Heart left ventricle (tissue), 13 donors: ENCODE results near the gene TECPR1.

Experiments
- POLR2A ChIP-seq, 2 donors: fragments of 450-650 bp; IDR thresholded peaks; one replicate each; pipeline ENCODE4 v1.6.1; 2017; ENCODE audit warnings: antibody characterized with exemption in 2 of 2, mild to moderate bottlenecking in 2 of 2, moderate library complexity in 2 of 2
- TF ChIP-seq, protein P1 (sequence below), 12 donors: fragments of 200-600 bp; sonication (generic) in 4 of 12; IDR thresholded peaks; one replicate each; pipeline versions ENCODE4 v1.5.0 to v1.8.0; 2018 to 2022; ENCODE audit warnings: antibody characterized with exemption in 12 of 12, mild to moderate bottlenecking in 5 of 12
- donor health status: ischemic (EF 13 %, LVEDD 7.1; RV severe dilation, severe dysfunction).
- donor health status: DM: no; HTN: yes; CAD: no.
- donor health status: DM: no; HTN: no; CAD: no.
- donor health status: ischemic (EF 25% LVEDD 6.9; RV normal size, moderate dysfunction).
- donor health status: ischemic (EF 25% LVEDD 5.7; RV mildly dilated, moderate dysfunction).
- donor health status: ischemic (EF 35%, LVEDD 5.7; RV mildly dilated, moderate dysfunction).
- donor health status: nonischemic (EF 11% LVEDD 7.7; RV severe dilation, severe dysfunction).
- donor health status: DM: yes; HTN: yes; CAD: no.
- donor health status: PGD.
- donor health status: ischemic (EF 29% LVEDD 5.4; RV normal size, mild dysfunction).
- donor health status: nonischemic (EF 23%, LVEDD 6.1; RV moderate dilation, normal function).

- TF ChIP-seq, protein P1, sequence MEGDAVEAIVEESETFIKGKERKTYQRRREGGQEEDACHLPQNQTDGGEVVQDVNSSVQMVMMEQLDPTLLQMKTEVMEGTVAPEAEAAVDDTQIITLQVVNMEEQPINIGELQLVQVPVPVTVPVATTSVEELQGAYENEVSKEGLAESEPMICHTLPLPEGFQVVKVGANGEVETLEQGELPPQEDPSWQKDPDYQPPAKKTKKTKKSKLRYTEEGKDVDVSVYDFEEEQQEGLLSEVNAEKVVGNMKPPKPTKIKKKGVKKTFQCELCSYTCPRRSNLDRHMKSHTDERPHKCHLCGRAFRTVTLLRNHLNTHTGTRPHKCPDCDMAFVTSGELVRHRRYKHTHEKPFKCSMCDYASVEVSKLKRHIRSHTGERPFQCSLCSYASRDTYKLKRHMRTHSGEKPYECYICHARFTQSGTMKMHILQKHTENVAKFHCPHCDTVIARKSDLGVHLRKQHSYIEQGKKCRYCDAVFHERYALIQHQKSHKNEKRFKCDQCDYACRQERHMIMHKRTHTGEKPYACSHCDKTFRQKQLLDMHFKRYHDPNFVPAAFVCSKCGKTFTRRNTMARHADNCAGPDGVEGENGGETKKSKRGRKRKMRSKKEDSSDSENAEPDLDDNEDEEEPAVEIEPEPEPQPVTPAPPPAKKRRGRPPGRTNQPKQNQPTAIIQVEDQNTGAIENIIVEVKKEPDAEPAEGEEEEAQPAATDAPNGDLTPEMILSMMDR (IDR thresholded peaks at IDR 0.05), result no peak
- TF ChIP-seq POLR2A (IDR thresholded peaks at IDR 0.05), result no peak
Measured at GRCh38 chr7:98236355-98237185, 15.5 kb downstream of the TECPR1 start.
